ENCODE results near the gene SIDT1.
"Not testable (repeated sequence)": the region's sequence is repeated elsewhere in the genome, so short reads cannot be mapped to it uniquely, and the experiment has no call there.

SIDT1 gene

GRCh38 chr3:113634782-113635474 lies 102.6 kb downstream of the SIDT1 start:
- no peak for DNase-seq (ENCODE audit: low read depth)

- not testable (repeated sequence) for DNase-seq (ENCODE audit: low read depth)
Observed at GRCh38 chr3:113636034-113636433, 103.7 kb downstream of the SIDT1 start.

GRCh38 chr3:113637756-113638155 lies 105.4 kb downstream of the SIDT1 start:
- DNase-seq (ENCODE audit: low read depth) = no peak

GRCh38 chr3:113638910-113639309 lies 106.6 kb downstream of the SIDT1 start:
- DNase-seq (ENCODE audit: low read depth) = no peak

GRCh38 chr3:113643583-113643982 lies 111.2 kb downstream of the SIDT1 start:
- DNase-seq (ENCODE audit: low read depth) = no peak

GRCh38 chr3:113648524-113648923 lies 116.2 kb downstream of the SIDT1 start:
- no peak for DNase-seq (ENCODE audit: low read depth)

- DNase-seq (ENCODE audit: low read depth) = no peak
Observed at GRCh38 chr3:113649174-113649845, 117.0 kb downstream of the SIDT1 start.

- no peak for DNase-seq (ENCODE audit: low read depth)
Observed at GRCh38 chr3:113654310-113654709, 122.0 kb downstream of the SIDT1 start.

GRCh38 chr3:113654851-113655250 lies 122.5 kb downstream of the SIDT1 start:
- no peak for DNase-seq (ENCODE audit: low read depth)

GRCh38 chr3:113658107-113658506 lies 125.8 kb downstream of the SIDT1 start:
- no peak for DNase-seq (ENCODE audit: low read depth)

GRCh38 chr3:113659101-113659541 lies 126.8 kb downstream of the SIDT1 start:
- no peak for DNase-seq (ENCODE audit: low read depth)

GRCh38 chr3:113659996-113660395 lies 127.6 kb downstream of the SIDT1 start:
- no peak for DNase-seq (ENCODE audit: low read depth)

- DNase-seq (ENCODE audit: low read depth) = no peak
Observed at GRCh38 chr3:113660458-113660857, 128.1 kb downstream of the SIDT1 start.

- no peak for DNase-seq (ENCODE audit: low read depth)
Observed at GRCh38 chr3:113660896-113661295, 128.5 kb downstream of the SIDT1 start.

GRCh38 chr3:113662824-113663223 lies 130.5 kb downstream of the SIDT1 start:
- no peak for DNase-seq (ENCODE audit: low read depth)

- no peak for DNase-seq (ENCODE audit: low read depth)
Observed at GRCh38 chr3:113663324-113663750, 131.0 kb downstream of the SIDT1 start.

GRCh38 chr3:113663761-113664160 lies 131.4 kb downstream of the SIDT1 start:
- no peak for DNase-seq (ENCODE audit: low read depth)

- DNase-seq (ENCODE audit: low read depth) = no peak
Observed at GRCh38 chr3:113664523-113665094, 132.3 kb downstream of the SIDT1 start.

- DNase-seq (ENCODE audit: low read depth) = peak; percentile 54
Observed at GRCh38 chr3:113668015-113668414, 135.7 kb downstream of the SIDT1 start.

- DNase-seq (ENCODE audit: low read depth) = no peak
Observed at GRCh38 chr3:113673593-113673992, 141.2 kb downstream of the SIDT1 start.

GRCh38 chr3:113676261-113676660 lies 143.9 kb downstream of the SIDT1 start:
- no peak for DNase-seq (ENCODE audit: low read depth)

GRCh38 chr3:113677737-113678136 lies 145.4 kb downstream of the SIDT1 start:
- DNase-seq (ENCODE audit: low read depth) = no peak

- no peak for DNase-seq (ENCODE audit: low read depth)
Observed at GRCh38 chr3:113678773-113679172, 146.4 kb downstream of the SIDT1 start.

All from EH (cell line).